Neural cell (in vitro differentiated cells): ENCODE measurements around the gene SLC39A2. TPM values are rescaled to one million over a fixed set of nuclear protein-coding genes. Genes with fewer than 3 reads are reported as not detected.

ENCODE experiments used
- H2AFZ ChIP-seq: fragments of 200-600, 300-800 bp; sonication (generic), shearing (Covaris generic); 2 replicates; pipeline ENCODE4 v1.6.0; 2014; ENCODE audit warnings: low read depth, mild to moderate bottlenecking, antibody characterized with exemption, low read length, moderate library complexity
- H3F3A ChIP-seq: fragments of 200-600 bp; shearing (Covaris generic); 2 replicates; pipeline ENCODE4 v1.6.1; 2016; ENCODE audit warnings: mild to moderate bottlenecking, moderate library complexity, mixed read lengths, antibody characterized with exemption, low read length; ENCODE audit not compliant: insufficient read depth, poor library complexity, severe bottlenecking
- H3K27ac ChIP-seq: fragments of 200-600, 300-800 bp; sonication (generic), shearing (Covaris generic); 2 replicates; pipeline ENCODE4 v1.5.1; 2014; ENCODE audit warnings: mild to moderate bottlenecking, low read length, moderate library complexity
- H3K27me3 ChIP-seq: fragments of 300-800, 200-600 bp; sonication (generic), shearing (Covaris generic); 2 replicates; pipeline ENCODE4 v1.6.0; 2014; ENCODE audit warnings: mild to moderate bottlenecking, low read depth, low read length, moderate library complexity; ENCODE audit not compliant: insufficient read depth
- H3K36me3 ChIP-seq: fragments of 300-800, 200-600 bp; sonication (generic), shearing (Covaris generic); 2 replicates; pipeline ENCODE4 v1.5.1; 2014; ENCODE audit warnings: mild to moderate bottlenecking, antibody characterized with exemption, low read length, moderate library complexity; ENCODE audit not compliant: insufficient read depth
- H3K4me2 ChIP-seq: fragments of 300-800, 200-600 bp; sonication (generic), shearing (Covaris generic); 2 replicates; pipeline ENCODE4 v1.6.0; 2014; ENCODE audit warnings: mild to moderate bottlenecking, low read length
- H3K4me3 ChIP-seq: fragments of 300-800, 200-600 bp; sonication (generic), shearing (Covaris generic); 2 replicates; pipeline ENCODE4 v1.5.1; 2014; ENCODE audit warnings: mild to moderate bottlenecking, low read length, moderate library complexity
- H3K79me2 ChIP-seq: fragments of 200-600 bp; shearing (Covaris generic); replicated peaks from 2 replicates; pipeline ENCODE4 v1.6.0; 2014; ENCODE audit warnings: mild to moderate bottlenecking, low read length, moderate library complexity; ENCODE audit not compliant: insufficient read depth
- H3K9ac ChIP-seq: fragments of 300-800, 200-600 bp; sonication (generic), shearing (Covaris generic); 2 replicates; pipeline ENCODE4 v1.6.1; 2016; ENCODE audit warnings: mild to moderate bottlenecking, low read length, mixed read lengths
- H3K9me2 ChIP-seq: fragments of 200-600 bp; shearing (Covaris generic); 2 replicates; pipeline ENCODE4 v1.6.1; 2016; ENCODE audit warnings: mild to moderate bottlenecking, low read length, mixed read lengths; ENCODE audit not compliant: insufficient read depth
- H3K9me3 ChIP-seq: fragments of 200-600, 300-800 bp; sonication (generic), shearing (Covaris generic); 2 replicates; pipeline ENCODE4 v1.6.1; 2016; ENCODE audit warnings: mild to moderate bottlenecking, mixed run types, low read length, moderate library complexity, mixed read lengths
- H4K20me1 ChIP-seq: fragments of 200-600 bp; shearing (Covaris generic); 2 replicates; pipeline ENCODE4 v1.6.1; 2016; ENCODE audit warnings: mild to moderate bottlenecking, mixed run types; ENCODE audit not compliant: insufficient read depth
- EP300 ChIP-seq: fragments of 450-650 bp; conservative IDR thresholded peaks from 2 replicates; pipeline ENCODE4 v1.6.1; 2014; ENCODE audit warnings: antibody characterized with exemption, mild to moderate bottlenecking, moderate library complexity; ENCODE audit not compliant: poor library complexity, severe bottlenecking
- EZH2 ChIP-seq: fragments of 200-600, 300-800 bp; shearing (Covaris generic), sonication (generic); IDR thresholded peaks from 2 replicates; pipeline ENCODE4 v1.6.1; 2014; ENCODE audit warnings: antibody characterized with exemption, low read length, borderline replicate concordance, mild to moderate bottlenecking; ENCODE audit not compliant: insufficient read depth, poor library complexity, severe bottlenecking
- MXI1 ChIP-seq: fragments of 450-650 bp; conservative IDR thresholded peaks from 2 replicates; pipeline ENCODE4 v1.6.1; 2014; ENCODE audit warnings: antibody characterized with exemption, mild to moderate bottlenecking; ENCODE audit not compliant: poor library complexity, severe bottlenecking
- POLR2AphosphoS5 ChIP-seq: IDR thresholded peaks from 2 replicates; pipeline ENCODE4 v1.6.1; 2012
- RAD21 ChIP-seq: fragments of 450-650 bp; conservative IDR thresholded peaks from 2 replicates; pipeline ENCODE4 v1.6.1; 2014; ENCODE audit warnings: antibody characterized with exemption, mild to moderate bottlenecking, moderate library complexity
- REST ChIP-seq: IDR thresholded peaks from 2 replicates; pipeline ENCODE4 v1.6.1; 2012; ENCODE audit warnings: borderline replicate concordance
- SMC3 ChIP-seq: fragments of 450-650 bp; conservative IDR thresholded peaks from 2 replicates; pipeline ENCODE4 v1.6.1; 2014; ENCODE audit warnings: antibody characterized with exemption, mild to moderate bottlenecking, moderate library complexity; ENCODE audit not compliant: poor library complexity
- TAF1 ChIP-seq: IDR thresholded peaks from 2 replicates; pipeline ENCODE4 v1.6.1; 2012; ENCODE audit warnings: low read depth
- polyA plus RNA-seq: library from polyadenylated mRNA; depleted of rRNA; stranded (reverse); fragments of >200 nt; gene quantifications from 2 replicates; pipeline ENCODE4 v1.2.3, GENCODE V29; 2014

SLC39A2 gene
- polyA plus RNA-seq, 1 donor from 2014 or later = not detected

DNA sequence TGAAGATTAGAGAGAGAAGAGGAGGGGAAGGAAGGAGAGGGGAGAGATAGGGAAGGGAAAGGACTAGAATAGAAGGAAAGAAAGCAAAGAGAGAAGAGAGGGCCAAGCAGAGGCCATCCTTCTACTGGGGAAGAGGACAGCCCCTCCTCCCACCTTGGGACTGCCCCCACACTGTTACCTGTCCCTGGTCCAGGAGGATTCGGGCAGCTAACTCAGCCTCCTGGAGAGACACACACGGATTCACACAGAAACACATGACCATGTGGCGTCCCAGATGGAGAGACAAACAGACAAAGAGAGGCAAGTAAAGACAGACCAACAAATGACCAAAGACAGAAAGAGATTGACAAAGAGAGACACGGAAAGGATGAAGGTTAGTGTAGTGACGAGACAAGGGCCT, 23.6 kb downstream of the SLC39A2 start:
- no peak overlapping the region for H3K4me2 ChIP-seq
- H3K79me2 ChIP-seq = no peaks in the 10 kb centered on the region
- H3K9ac ChIP-seq = no peak overlapping the region
- no peak overlapping the region for H3K27ac ChIP-seq
- H2AFZ ChIP-seq = no peak overlapping the region
- H3F3A ChIP-seq = no peaks in the 10 kb centered on the region
- H3K9me2 ChIP-seq = no peaks in the 10 kb centered on the region
- peaks cover 19% of the 10 kb centered on the region for H3K27me3 ChIP-seq
- no peak overlapping the region for H3K4me3 ChIP-seq
- H4K20me1 ChIP-seq = no peaks in the 10 kb centered on the region
- H3K36me3 ChIP-seq = no peaks in the 10 kb centered on the region
- no peaks in the 10 kb centered on the region for H3K9me3 ChIP-seq
- no peak for TF ChIP-seq SMC3
- TF ChIP-seq EP300 = no peak
- TF ChIP-seq TAF1 = no peak
- no peak for TF ChIP-seq RAD21
- no peak for TF ChIP-seq EZH2

- no peaks in the 10 kb centered on the region for H3K36me3 ChIP-seq
- no peak overlapping the region for H3K9ac ChIP-seq
- TF ChIP-seq EP300 (no peak), MXI1 (no peak), RAD21 (no peak), EZH2 (no peak)
- H3F3A ChIP-seq = no peaks in the 10 kb centered on the region
- H2AFZ ChIP-seq = no peak overlapping the region
- H3K9me2 ChIP-seq = no peaks in the 10 kb centered on the region
- H3K4me2 ChIP-seq = no peak overlapping the region
- no peak overlapping the region for H3K4me3 ChIP-seq
- H3K27me3 ChIP-seq = peaks cover 19% of the 10 kb centered on the region
- no peaks in the 10 kb centered on the region for H4K20me1 ChIP-seq
- H3K27ac ChIP-seq = no peak overlapping the region
- H3K79me2 ChIP-seq = no peaks in the 10 kb centered on the region
- H3K9me3 ChIP-seq = no peaks in the 10 kb centered on the region
Measured at GRCh38 chr14:21023174-21023573, 24.1 kb downstream of the SLC39A2 start.

DNA sequence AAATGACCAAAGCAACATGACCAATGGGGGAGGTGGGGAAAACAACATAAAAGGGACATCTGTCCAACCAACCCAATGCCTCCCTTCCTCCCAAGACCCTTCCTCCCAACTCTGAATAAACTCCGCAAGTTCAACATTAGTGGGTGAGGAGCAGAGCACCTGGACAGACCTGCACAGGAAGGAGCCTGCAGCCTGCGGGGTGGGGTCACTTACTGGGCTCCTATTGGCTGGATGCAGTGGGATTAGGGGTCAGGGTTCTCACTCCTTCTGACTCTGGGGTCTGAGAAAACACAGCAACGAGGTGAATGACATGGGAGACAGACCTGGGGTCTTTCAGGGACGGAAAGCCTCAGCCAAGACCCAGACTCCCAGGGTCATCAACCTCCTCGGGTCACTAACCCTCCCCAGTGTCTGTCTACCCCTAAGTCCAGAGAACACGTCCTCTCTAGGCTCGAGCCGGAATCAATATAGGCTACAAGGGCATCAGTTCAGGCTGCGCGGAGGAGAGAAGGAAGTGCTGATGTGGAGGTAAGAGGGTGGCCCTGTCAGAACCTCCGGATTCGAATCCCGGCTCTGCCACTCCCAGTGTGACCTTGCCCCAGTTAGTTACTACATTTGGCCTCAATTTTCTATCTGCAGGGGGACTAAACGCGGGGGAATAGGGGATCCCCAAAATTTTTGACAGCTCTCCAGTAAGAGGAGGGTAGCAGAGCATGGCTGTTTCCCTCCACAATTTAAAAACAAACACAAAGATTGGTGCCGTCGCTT, 24.9 kb downstream of the SLC39A2 start:
- Histone ChIP-seq H3K4me3 (peak overlapping the region; percentile 77), H3K9me3 (no peaks in the 10 kb centered on the region), H2AFZ (peak overlapping the region; percentile 45), H3K27ac (no peak overlapping the region), H3K4me2 (no peak overlapping the region), H3F3A (no peaks in the 10 kb centered on the region), H4K20me1 (no peaks in the 10 kb centered on the region), H3K9ac (peak overlapping the region; percentile 69), H3K36me3 (no peaks in the 10 kb centered on the region), H3K27me3 (peaks cover 19% of the 10 kb centered on the region), H3K9me2 (no peaks in the 10 kb centered on the region), H3K79me2 (no peaks in the 10 kb centered on the region)
- TF ChIP-seq TAF1 (no peak), MXI1 (peak; percentile 4)

GRCh38 chr14:21024585-21025370, 25.7 kb downstream of the SLC39A2 start, which contains the start of gene NDRG2:
NDRG2 (minus strand) TSS chr14:21025061; CDS start chr14:21023315, 1,746 bp downstream.
- Histone ChIP-seq H3K9me3 (no peaks in the 10 kb centered on the region), H3K27ac (no peak within 1 kb of the TSS), H3K36me3 (no peaks in the 10 kb centered on the region), H3K4me2 (peak within 1 kb of the TSS; percentile 48), H3K4me3 (peak within 1 kb of the TSS; percentile 77), H4K20me1 (no peaks in the 10 kb centered on the region), H3K9ac (peak within 1 kb of the TSS; percentile 69), H3K79me2 (no peaks in the 10 kb centered on the region), H3K9me2 (no peaks in the 10 kb centered on the region), H3K27me3 (peaks cover 19% of the 10 kb centered on the region), H3F3A (no peaks in the 10 kb centered on the region), H2AFZ (peak within 1 kb of the TSS; percentile 45)
- TF ChIP-seq REST (no peak), SMC3 (peak; percentile 33), POLR2AphosphoS5 (peak; percentile 46), MXI1 (peak; percentile 48), RAD21 (peak; percentile 8)
